Measurements from ENCODE around the gene TMEM150C. TPM values are rescaled to one million over a fixed set of nuclear protein-coding genes. Genes with fewer than 3 reads are reported as not detected.

TMEM150C gene
- polyA plus RNA-seq, 1 donor from 2014 or later, result 4.9 TPM

DNA sequence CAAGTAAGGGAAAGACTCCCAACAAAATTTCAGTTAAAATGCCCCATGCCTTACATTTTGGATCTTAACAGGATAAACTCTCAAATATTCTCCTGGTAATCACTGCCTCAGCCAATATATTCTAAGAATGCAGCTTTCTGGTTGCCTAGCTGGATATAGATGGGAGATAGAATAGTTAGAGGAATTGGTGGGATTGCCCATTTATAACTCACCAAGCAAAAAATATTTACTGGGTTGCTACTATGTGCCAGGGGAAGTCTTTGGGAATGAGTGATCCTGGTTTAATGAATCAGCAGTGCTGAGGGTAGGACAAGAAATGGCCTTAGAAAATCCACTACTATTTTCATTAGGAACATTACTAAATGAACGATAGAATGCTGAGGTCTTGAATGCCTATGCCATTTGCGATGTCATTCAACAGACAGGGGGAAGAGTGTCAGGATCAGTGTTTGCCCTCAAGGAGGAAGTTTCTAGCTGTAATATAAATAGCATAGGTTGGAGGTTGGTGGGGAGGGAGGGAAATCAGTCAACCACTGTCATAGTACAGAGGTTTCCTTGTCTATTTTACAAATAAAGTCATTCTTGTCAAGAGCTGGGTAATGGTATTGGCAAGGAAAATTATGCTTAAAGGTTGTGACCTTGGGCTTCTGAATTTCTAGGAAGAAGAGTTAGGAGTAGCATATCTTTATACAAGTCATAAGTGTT lies 67.9 kb downstream of the TMEM150C start (continued):
- TF ChIP-seq, protein P1, sequence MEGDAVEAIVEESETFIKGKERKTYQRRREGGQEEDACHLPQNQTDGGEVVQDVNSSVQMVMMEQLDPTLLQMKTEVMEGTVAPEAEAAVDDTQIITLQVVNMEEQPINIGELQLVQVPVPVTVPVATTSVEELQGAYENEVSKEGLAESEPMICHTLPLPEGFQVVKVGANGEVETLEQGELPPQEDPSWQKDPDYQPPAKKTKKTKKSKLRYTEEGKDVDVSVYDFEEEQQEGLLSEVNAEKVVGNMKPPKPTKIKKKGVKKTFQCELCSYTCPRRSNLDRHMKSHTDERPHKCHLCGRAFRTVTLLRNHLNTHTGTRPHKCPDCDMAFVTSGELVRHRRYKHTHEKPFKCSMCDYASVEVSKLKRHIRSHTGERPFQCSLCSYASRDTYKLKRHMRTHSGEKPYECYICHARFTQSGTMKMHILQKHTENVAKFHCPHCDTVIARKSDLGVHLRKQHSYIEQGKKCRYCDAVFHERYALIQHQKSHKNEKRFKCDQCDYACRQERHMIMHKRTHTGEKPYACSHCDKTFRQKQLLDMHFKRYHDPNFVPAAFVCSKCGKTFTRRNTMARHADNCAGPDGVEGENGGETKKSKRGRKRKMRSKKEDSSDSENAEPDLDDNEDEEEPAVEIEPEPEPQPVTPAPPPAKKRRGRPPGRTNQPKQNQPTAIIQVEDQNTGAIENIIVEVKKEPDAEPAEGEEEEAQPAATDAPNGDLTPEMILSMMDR (IDR thresholded peaks at IDR 0.05; ENCODE audit: poor library complexity, severe bottlenecking), result no peak

DNA sequence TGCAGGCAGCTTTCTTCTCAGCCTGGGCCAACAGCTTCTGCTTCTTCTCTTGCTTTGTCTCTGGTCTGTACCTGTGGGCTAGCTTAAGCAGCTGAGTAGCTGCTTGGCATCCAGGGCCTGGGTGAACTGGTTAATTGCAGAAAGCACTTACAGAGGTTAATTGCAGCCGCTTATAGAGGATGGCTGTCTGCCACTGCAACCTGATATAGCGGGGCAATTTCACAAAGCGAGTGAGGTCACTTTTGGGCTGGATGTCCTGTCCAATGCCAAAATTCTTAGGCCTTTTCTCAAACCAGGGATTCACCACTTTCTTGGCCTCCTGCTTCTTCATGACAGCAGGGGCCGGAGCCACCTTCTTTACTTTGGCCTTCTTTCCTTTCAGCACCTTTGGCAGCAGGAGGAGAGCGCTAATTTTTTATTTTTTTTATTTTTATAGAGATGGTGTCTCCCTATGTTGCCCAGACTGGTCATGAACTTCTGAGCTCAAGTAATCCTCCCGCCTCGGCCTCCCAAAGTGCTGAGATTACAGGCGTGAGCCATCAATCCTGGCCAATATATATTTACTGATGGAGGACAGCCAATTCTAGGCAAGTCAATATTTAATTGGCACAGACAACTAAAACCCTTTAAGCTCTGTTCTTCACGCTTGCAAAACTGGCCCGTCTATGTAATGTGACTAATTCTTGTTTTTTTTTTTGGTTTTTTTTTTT lies 70.4 kb downstream of the TMEM150C start:
- no peaks in the 10 kb centered on the region for H3K36me3 ChIP-seq (ENCODE audit: insufficient read depth, low read length)
- TF ChIP-seq MXI1 (conservative IDR thresholded peaks at IDR 0.05; ENCODE audit: poor library complexity, severe bottlenecking), result no peak
- no peak overlapping the region for H3K9ac ChIP-seq (ENCODE audit: low read length)

DNA sequence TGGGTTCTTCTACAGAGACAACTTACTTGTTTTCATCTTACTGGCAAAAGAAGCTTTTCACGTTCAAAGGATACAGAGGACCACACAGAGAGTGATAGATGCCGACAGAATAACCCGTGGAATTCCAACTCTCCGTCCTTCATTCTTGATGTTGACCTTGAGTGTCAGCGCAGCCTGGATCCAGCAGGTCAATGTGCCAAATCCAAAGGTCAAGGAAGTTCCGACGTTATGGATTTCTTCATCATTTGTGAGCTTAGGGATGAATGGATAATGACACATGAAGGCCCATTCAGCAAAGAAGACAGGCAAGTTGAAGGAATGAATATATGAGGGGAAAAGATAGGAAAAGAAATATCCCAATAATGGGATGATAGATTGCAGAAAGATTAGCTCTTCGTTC lies 71.8 kb downstream of the TMEM150C start:
- H2AFZ ChIP-seq (ENCODE audit: low read depth, low read length), result no peak overlapping the region
- no peaks in the 10 kb centered on the region for H3K9me2 ChIP-seq (ENCODE audit: insufficient read depth, low read length)
- H3K9me3 ChIP-seq (ENCODE audit: low read length), result no peaks in the 10 kb centered on the region
- H3F3A ChIP-seq (ENCODE audit: insufficient read depth, low read length, poor library complexity, severe bottlenecking), result no peaks in the 10 kb centered on the region
- no peaks in the 10 kb centered on the region for H3K27me3 ChIP-seq (ENCODE audit: insufficient read depth, low read depth, low read length)
- TF ChIP-seq SMC3 (conservative IDR thresholded peaks at IDR 0.05; ENCODE audit: poor library complexity), result no peak
- TF ChIP-seq POLR2AphosphoS5 (IDR thresholded peaks at IDR 0.05), result no peak
- TF ChIP-seq, protein P2, sequence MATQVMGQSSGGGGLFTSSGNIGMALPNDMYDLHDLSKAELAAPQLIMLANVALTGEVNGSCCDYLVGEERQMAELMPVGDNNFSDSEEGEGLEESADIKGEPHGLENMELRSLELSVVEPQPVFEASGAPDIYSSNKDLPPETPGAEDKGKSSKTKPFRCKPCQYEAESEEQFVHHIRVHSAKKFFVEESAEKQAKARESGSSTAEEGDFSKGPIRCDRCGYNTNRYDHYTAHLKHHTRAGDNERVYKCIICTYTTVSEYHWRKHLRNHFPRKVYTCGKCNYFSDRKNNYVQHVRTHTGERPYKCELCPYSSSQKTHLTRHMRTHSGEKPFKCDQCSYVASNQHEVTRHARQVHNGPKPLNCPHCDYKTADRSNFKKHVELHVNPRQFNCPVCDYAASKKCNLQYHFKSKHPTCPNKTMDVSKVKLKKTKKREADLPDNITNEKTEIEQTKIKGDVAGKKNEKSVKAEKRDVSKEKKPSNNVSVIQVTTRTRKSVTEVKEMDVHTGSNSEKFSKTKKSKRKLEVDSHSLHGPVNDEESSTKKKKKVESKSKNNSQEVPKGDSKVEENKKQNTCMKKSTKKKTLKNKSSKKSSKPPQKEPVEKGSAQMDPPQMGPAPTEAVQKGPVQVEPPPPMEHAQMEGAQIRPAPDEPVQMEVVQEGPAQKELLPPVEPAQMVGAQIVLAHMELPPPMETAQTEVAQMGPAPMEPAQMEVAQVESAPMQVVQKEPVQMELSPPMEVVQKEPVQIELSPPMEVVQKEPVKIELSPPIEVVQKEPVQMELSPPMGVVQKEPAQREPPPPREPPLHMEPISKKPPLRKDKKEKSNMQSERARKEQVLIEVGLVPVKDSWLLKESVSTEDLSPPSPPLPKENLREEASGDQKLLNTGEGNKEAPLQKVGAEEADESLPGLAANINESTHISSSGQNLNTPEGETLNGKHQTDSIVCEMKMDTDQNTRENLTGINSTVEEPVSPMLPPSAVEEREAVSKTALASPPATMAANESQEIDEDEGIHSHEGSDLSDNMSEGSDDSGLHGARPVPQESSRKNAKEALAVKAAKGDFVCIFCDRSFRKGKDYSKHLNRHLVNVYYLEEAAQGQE (IDR thresholded peaks at IDR 0.05; ENCODE audit: borderline replicate concordance), result no peak
- TF ChIP-seq EP300 (conservative IDR thresholded peaks at IDR 0.05; ENCODE audit: poor library complexity, severe bottlenecking), result no peak
- TF ChIP-seq, protein P1 (IDR thresholded peaks at IDR 0.05; ENCODE audit: poor library complexity, severe bottlenecking), result no peak
- TF ChIP-seq MXI1 (conservative IDR thresholded peaks at IDR 0.05; ENCODE audit: poor library complexity, severe bottlenecking), result no peak
- no peak for TF ChIP-seq TAF1 (IDR thresholded peaks at IDR 0.05; ENCODE audit: low read depth)
- TF ChIP-seq RAD21 (conservative IDR thresholded peaks at IDR 0.05), result no peak
- no peak for TF ChIP-seq EZH2 (IDR thresholded peaks at IDR 0.05; ENCODE audit: borderline replicate concordance, insufficient read depth, low read length, poor library complexity, severe bottlenecking)
- no peak overlapping the region for H3K9ac ChIP-seq (ENCODE audit: low read length)
- no peaks in the 10 kb centered on the region for H4K20me1 ChIP-seq (ENCODE audit: insufficient read depth)
- H3K4me2 ChIP-seq (ENCODE audit: low read length), result no peak overlapping the region
- H3K4me3 ChIP-seq (ENCODE audit: low read length), result no peak overlapping the region
- H3K79me2 ChIP-seq (replicated peaks; ENCODE audit: insufficient read depth, low read length), result no peaks in the 10 kb centered on the region
- H3K27ac ChIP-seq (ENCODE audit: low read length), result no peak overlapping the region
- no peaks in the 10 kb centered on the region for H3K36me3 ChIP-seq (ENCODE audit: insufficient read depth, low read length)

More for the DNA sequence above, 70.4 kb downstream of the TMEM150C start:
- Histone ChIP-seq H3K9me3 (ENCODE audit: low read length) (no peaks in the 10 kb centered on the region), H3F3A (ENCODE audit: insufficient read depth, low read length, poor library complexity, severe bottlenecking) (no peaks in the 10 kb centered on the region), H2AFZ (ENCODE audit: low read depth, low read length) (no peak overlapping the region), H3K4me3 (ENCODE audit: low read length) (no peak overlapping the region), H3K27me3 (ENCODE audit: insufficient read depth, low read depth, low read length) (no peaks in the 10 kb centered on the region), H3K27ac (ENCODE audit: low read length) (no peak overlapping the region), H4K20me1 (ENCODE audit: insufficient read depth) (no peaks in the 10 kb centered on the region), H3K4me2 (ENCODE audit: low read length) (no peak overlapping the region), H3K9me2 (ENCODE audit: insufficient read depth, low read length) (no peaks in the 10 kb centered on the region), H3K79me2 (replicated peaks; ENCODE audit: insufficient read depth, low read length) (no peaks in the 10 kb centered on the region)

All from neural cell (in vitro differentiated cells).